ENCODE data around the gene APMAP. TPM values are rescaled to one million over a fixed set of nuclear protein-coding genes. Genes with fewer than 3 reads are reported as not detected.

APMAP gene
- total and polyA plus RNA-seq, 2 of the 13 experiments (the other 11 are each of a cell fraction or from before 2014, with no cell fraction given), result 168 to 214 TPM

DNA sequence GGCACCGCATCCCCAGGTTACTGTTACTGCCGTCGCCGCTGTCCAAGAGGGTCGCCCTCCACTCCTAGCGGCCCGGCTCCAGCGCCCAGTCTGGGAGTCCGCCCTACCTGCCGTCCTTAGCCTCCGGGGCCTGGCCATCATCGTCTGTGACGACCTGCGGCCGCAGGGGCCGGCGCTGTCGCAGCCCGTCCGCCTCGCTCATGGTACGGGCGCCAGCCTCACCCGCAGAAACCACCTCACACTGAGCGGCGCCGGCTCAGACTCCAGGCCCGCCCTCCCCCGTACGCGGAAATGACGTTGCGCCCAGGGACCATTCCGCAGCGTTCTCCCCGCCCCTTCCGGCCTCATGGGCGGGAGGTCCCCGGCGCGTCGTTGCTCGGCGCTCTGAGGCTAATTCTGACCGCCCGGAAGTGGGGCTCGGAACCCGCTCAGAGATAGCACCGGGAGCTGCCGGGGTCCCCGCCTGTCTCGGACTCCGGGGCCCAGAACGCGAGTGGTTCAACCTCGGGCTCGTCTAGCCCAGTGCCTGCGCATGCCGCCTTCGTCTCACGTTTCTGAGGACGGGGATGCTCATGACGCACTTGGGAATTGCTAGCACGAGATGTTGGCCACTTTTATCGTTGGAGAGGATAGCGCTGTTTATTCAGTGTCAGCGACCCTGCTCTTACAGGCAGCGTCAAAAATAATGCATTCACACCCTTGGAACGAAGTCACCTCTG lies at the start of gene APMAP (continued):
- TF ChIP-seq ZNF225 (CRISPR knock-in tag; IDR thresholded peaks at IDR 0.05) (no peak; the same call in 1 of the 2 replicates), AGO2 (optimal IDR thresholded peaks at IDR 0.05; ENCODE audit: low read depth, low read length) (no peak), ARNT2 (CRISPR knock-in tag; IDR thresholded peaks at IDR 0.05; ENCODE audit: low read depth) (peak; percentile 87), NR2C2 (CRISPR knock-in tag; IDR thresholded peaks at IDR 0.05; ENCODE audit: borderline replicate concordance) (peak; percentile 80; the same call in 1 of the 2 replicates), ZSCAN29 (CRISPR knock-in tag; conservative IDR thresholded peaks at IDR 0.05) (peak; percentile 64; the same call in 1 of the 2 replicates), TRIM24 (CRISPR knock-in tag; IDR thresholded peaks at IDR 0.05) (no peak), ZNF33B (CRISPR knock-in tag; IDR thresholded peaks at IDR 0.05) (peak; percentile 97), FOXA1 (IDR thresholded peaks at IDR 0.05) (no peak), FOXA1 (CRISPR knock-in tag; IDR thresholded peaks at IDR 0.05) (peak; percentile 16; the same call in 1 of the 2 replicates)
- TF ChIP-seq, protein P1, sequence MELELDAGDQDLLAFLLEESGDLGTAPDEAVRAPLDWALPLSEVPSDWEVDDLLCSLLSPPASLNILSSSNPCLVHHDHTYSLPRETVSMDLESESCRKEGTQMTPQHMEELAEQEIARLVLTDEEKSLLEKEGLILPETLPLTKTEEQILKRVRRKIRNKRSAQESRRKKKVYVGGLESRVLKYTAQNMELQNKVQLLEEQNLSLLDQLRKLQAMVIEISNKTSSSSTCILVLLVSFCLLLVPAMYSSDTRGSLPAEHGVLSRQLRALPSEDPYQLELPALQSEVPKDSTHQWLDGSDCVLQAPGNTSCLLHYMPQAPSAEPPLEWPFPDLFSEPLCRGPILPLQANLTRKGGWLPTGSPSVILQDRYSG (CRISPR knock-in tag; IDR thresholded peaks at IDR 0.05), result peak; percentile 98
- TF ChIP-seq, protein P2, sequence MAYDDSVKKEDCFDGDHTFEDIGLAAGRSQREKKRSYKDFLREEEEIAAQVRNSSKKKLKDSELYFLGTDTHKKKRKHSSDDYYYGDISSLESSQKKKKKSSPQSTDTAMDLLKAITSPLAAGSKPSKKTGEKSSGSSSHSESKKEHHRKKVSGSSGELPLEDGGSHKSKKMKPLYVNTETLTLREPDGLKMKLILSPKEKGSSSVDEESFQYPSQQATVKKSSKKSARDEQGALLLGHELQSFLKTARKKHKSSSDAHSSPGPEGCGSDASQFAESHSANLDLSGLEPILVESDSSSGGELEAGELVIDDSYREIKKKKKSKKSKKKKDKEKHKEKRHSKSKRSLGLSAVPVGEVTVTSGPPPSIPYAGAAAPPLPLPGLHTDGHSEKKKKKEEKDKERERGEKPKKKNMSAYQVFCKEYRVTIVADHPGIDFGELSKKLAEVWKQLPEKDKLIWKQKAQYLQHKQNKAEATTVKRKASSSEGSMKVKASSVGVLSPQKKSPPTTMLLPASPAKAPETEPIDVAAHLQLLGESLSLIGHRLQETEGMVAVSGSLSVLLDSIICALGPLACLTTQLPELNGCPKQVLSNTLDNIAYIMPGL (CRISPR knock-in tag; IDR thresholded peaks at IDR 0.05; ENCODE audit: borderline replicate concordance in 1 of 2, low read depth in 1 of 2), result peak; percentile 93 to 94; a peak in 3 of 4 replicates
- TF ChIP-seq, protein P3, sequence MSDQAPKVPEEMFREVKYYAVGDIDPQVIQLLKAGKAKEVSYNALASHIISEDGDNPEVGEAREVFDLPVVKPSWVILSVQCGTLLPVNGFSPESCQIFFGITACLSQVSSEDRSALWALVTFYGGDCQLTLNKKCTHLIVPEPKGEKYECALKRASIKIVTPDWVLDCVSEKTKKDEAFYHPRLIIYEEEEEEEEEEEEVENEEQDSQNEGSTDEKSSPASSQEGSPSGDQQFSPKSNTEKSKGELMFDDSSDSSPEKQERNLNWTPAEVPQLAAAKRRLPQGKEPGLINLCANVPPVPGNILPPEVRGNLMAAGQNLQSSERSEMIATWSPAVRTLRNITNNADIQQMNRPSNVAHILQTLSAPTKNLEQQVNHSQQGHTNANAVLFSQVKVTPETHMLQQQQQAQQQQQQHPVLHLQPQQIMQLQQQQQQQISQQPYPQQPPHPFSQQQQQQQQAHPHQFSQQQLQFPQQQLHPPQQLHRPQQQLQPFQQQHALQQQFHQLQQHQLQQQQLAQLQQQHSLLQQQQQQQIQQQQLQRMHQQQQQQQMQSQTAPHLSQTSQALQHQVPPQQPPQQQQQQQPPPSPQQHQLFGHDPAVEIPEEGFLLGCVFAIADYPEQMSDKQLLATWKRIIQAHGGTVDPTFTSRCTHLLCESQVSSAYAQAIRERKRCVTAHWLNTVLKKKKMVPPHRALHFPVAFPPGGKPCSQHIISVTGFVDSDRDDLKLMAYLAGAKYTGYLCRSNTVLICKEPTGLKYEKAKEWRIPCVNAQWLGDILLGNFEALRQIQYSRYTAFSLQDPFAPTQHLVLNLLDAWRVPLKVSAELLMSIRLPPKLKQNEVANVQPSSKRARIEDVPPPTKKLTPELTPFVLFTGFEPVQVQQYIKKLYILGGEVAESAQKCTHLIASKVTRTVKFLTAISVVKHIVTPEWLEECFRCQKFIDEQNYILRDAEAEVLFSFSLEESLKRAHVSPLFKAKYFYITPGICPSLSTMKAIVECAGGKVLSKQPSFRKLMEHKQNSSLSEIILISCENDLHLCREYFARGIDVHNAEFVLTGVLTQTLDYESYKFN (CRISPR knock-in tag; conservative IDR thresholded peaks at IDR 0.05), result peak; percentile 51; the same call in 1 of the 2 replicates
- TF ChIP-seq, protein P4, sequence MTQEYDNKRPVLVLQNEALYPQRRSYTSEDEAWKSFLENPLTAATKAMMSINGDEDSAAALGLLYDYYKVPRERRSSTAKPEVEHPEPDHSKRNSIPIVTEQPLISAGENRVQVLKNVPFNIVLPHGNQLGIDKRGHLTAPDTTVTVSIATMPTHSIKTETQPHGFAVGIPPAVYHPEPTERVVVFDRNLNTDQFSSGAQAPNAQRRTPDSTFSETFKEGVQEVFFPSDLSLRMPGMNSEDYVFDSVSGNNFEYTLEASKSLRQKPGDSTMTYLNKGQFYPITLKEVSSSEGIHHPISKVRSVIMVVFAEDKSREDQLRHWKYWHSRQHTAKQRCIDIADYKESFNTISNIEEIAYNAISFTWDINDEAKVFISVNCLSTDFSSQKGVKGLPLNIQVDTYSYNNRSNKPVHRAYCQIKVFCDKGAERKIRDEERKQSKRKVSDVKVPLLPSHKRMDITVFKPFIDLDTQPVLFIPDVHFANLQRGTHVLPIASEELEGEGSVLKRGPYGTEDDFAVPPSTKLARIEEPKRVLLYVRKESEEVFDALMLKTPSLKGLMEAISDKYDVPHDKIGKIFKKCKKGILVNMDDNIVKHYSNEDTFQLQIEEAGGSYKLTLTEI (CRISPR knock-in tag; conservative IDR thresholded peaks at IDR 0.05), result no peak
- TF ChIP-seq, protein P5, sequence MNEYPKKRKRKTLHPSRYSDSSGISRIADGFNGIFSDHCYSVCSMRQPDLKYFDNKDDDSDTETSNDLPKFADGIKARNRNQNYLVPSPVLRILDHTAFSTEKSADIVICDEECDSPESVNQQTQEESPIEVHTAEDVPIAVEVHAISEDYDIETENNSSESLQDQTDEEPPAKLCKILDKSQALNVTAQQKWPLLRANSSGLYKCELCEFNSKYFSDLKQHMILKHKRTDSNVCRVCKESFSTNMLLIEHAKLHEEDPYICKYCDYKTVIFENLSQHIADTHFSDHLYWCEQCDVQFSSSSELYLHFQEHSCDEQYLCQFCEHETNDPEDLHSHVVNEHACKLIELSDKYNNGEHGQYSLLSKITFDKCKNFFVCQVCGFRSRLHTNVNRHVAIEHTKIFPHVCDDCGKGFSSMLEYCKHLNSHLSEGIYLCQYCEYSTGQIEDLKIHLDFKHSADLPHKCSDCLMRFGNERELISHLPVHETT (CRISPR knock-in tag; conservative IDR thresholded peaks at IDR 0.05), result peak; percentile 94
- TF ChIP-seq, protein P6, sequence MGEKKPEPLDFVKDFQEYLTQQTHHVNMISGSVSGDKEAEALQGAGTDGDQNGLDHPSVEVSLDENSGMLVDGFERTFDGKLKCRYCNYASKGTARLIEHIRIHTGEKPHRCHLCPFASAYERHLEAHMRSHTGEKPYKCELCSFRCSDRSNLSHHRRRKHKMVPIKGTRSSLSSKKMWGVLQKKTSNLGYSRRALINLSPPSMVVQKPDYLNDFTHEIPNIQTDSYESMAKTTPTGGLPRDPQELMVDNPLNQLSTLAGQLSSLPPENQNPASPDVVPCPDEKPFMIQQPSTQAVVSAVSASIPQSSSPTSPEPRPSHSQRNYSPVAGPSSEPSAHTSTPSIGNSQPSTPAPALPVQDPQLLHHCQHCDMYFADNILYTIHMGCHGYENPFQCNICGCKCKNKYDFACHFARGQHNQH (CRISPR knock-in tag; IDR thresholded peaks at IDR 0.05), result peak; percentile 97

Data from HepG2 (cell line).